ENCODE data around the gene FOLR1.
A peak's percentile ranks its signal among the peaks of the same experiment; 100 is the strongest.

The FOLR1 gene

GRCh38 chr11:72228844-72229231, 36.9 kb downstream of the FOLR1 start:
- DNase-seq (ENCODE audit: insufficient read length) (no peak), FAIRE-seq (no peak)
- TF ChIP-seq POLR2AphosphoS5 (IDR thresholded peaks at IDR 0.05; ENCODE audit: low read depth, low read length) (no peak), POLR2A (IDR thresholded peaks at IDR 0.05; ENCODE audit: low read depth, low read length) (no peak), TAF1 (IDR thresholded peaks at IDR 0.05; ENCODE audit: borderline replicate concordance, low read depth, low read length) (no peak)

- FAIRE-seq, result no peak
Measured at GRCh38 chr11:72229336-72229924, 37.5 kb downstream of the FOLR1 start.

GRCh38 chr11:72229925-72230763, 38.2 kb downstream of the FOLR1 start:
- FAIRE-seq (no peak), DNase-seq (ENCODE audit: insufficient read length) (no peak)
- TF ChIP-seq POLR2A (IDR thresholded peaks at IDR 0.05; ENCODE audit: low read depth, low read length) (no peak), POLR2AphosphoS5 (IDR thresholded peaks at IDR 0.05; ENCODE audit: low read depth, low read length) (peak; percentile 40; the same call in 1 of the 2 replicates)

More at GRCh38 chr11:72229336-72229924, 37.5 kb downstream of the FOLR1 start:
- TF ChIP-seq POLR2AphosphoS5 (IDR thresholded peaks at IDR 0.05; ENCODE audit: low read depth, low read length) (no peak), TAF1 (IDR thresholded peaks at IDR 0.05; ENCODE audit: borderline replicate concordance, low read depth, low read length) (no peak), POLR2A (IDR thresholded peaks at IDR 0.05; ENCODE audit: low read depth, low read length) (no peak)
- DNase-seq (ENCODE audit: insufficient read length), result no peak

- DNase-seq (ENCODE audit: insufficient read length), result no peak
- TF ChIP-seq TAF1 (IDR thresholded peaks at IDR 0.05; ENCODE audit: borderline replicate concordance, low read depth, low read length) (no peak), POLR2AphosphoS5 (IDR thresholded peaks at IDR 0.05; ENCODE audit: low read depth, low read length) (0 out of 2 replicates have a peak, but pooled peaks have one; percentile 33), POLR2A (IDR thresholded peaks at IDR 0.05; ENCODE audit: low read depth, low read length) (no peak)
- no peak for FAIRE-seq
Measured at GRCh38 chr11:72230764-72231365, 38.9 kb downstream of the FOLR1 start.

GRCh38 chr11:72231396-72232259, 39.7 kb downstream of the FOLR1 start:
- TF ChIP-seq POLR2A (IDR thresholded peaks at IDR 0.05; ENCODE audit: low read depth, low read length) (0 out of 2 replicates have a peak, but pooled peaks have one; percentile 34), TAF1 (IDR thresholded peaks at IDR 0.05; ENCODE audit: borderline replicate concordance, low read depth, low read length) (no peak)
- no peak for DNase-seq (ENCODE audit: insufficient read length)
- FAIRE-seq, result no peak

GRCh38 chr11:72232260-72233055, 40.5 kb downstream of the FOLR1 start:
- no peak for FAIRE-seq
- TF ChIP-seq POLR2AphosphoS5 (IDR thresholded peaks at IDR 0.05; ENCODE audit: low read depth, low read length), result no peak
- no peak for DNase-seq (ENCODE audit: insufficient read length)

- FAIRE-seq, result no peak
- TF ChIP-seq POLR2AphosphoS5 (IDR thresholded peaks at IDR 0.05; ENCODE audit: low read depth, low read length) (no peak), TAF1 (IDR thresholded peaks at IDR 0.05; ENCODE audit: borderline replicate concordance, low read depth, low read length) (no peak), POLR2A (IDR thresholded peaks at IDR 0.05; ENCODE audit: low read depth, low read length) (no peak; the same call in 1 of the 2 replicates)
Measured at GRCh38 chr11:72233056-72233772, 41.3 kb downstream of the FOLR1 start.

GRCh38 chr11:72233773-72234513, 42.0 kb downstream of the FOLR1 start:
- TF ChIP-seq POLR2A (IDR thresholded peaks at IDR 0.05; ENCODE audit: low read depth, low read length), result no peak
- no peak for TF ChIP-seq POLR2AphosphoS5 (IDR thresholded peaks at IDR 0.05; ENCODE audit: low read depth, low read length)
- no peak for TF ChIP-seq TAF1 (IDR thresholded peaks at IDR 0.05; ENCODE audit: borderline replicate concordance, low read depth, low read length)
- FAIRE-seq (no peak), DNase-seq (ENCODE audit: insufficient read length) (no peak)

More at GRCh38 chr11:72233056-72233772, 41.3 kb downstream of the FOLR1 start:
- no peak for DNase-seq (ENCODE audit: insufficient read length)

GRCh38 chr11:72234514-72234830, 42.5 kb downstream of the FOLR1 start:
- FAIRE-seq (no peak), DNase-seq (ENCODE audit: insufficient read length) (no peak)
- TF ChIP-seq TAF1 (IDR thresholded peaks at IDR 0.05; ENCODE audit: borderline replicate concordance, low read depth, low read length) (no peak), POLR2AphosphoS5 (IDR thresholded peaks at IDR 0.05; ENCODE audit: low read depth, low read length) (no peak), POLR2A (IDR thresholded peaks at IDR 0.05; ENCODE audit: low read depth, low read length) (no peak)
